ENCODE data around the gene CELF5.

- no peak for TF ChIP-seq EZH2 (IDR thresholded peaks at IDR 0.05)
- TF ChIP-seq FOXP2 (optimal IDR thresholded peaks at IDR 0.05; ENCODE audit: control extremely low read depth, extremely low read length, insufficient read depth), result no peak
Observed at GRCh38 chr19:3192228-3192635, 32.2 kb upstream of the CELF5 start.
